DOHH2 (cell line): Measurements from ENCODE around the gene SAP130.

Source experiments
- EZH2phosphoT487 ChIP-seq: fragments of 200-600 bp; sonication (generic); IDR thresholded peaks from 2 replicates; pipeline ENCODE4 v1.6.1; 2017; ENCODE audit warnings: borderline replicate concordance, mild to moderate bottlenecking, antibody characterized with exemption, low read length, moderate library complexity, mixed read lengths
- TF ChIP-seq, protein P1 (sequence below): fragments of 200-600 bp; sonication (generic); IDR thresholded peaks from one replicate; pipeline ENCODE4 v1.5.1; 2014; ENCODE audit warnings: antibody characterized with exemption, mild to moderate bottlenecking, low read depth, low read length; ENCODE audit not compliant: poor library complexity, severe bottlenecking

GRCh38 chr2:127943186-127943585 lies 84.7 kb downstream of the SAP130 start:
- TF ChIP-seq, protein P1, sequence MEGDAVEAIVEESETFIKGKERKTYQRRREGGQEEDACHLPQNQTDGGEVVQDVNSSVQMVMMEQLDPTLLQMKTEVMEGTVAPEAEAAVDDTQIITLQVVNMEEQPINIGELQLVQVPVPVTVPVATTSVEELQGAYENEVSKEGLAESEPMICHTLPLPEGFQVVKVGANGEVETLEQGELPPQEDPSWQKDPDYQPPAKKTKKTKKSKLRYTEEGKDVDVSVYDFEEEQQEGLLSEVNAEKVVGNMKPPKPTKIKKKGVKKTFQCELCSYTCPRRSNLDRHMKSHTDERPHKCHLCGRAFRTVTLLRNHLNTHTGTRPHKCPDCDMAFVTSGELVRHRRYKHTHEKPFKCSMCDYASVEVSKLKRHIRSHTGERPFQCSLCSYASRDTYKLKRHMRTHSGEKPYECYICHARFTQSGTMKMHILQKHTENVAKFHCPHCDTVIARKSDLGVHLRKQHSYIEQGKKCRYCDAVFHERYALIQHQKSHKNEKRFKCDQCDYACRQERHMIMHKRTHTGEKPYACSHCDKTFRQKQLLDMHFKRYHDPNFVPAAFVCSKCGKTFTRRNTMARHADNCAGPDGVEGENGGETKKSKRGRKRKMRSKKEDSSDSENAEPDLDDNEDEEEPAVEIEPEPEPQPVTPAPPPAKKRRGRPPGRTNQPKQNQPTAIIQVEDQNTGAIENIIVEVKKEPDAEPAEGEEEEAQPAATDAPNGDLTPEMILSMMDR, result no peak
- TF ChIP-seq EZH2phosphoT487, result no peak
